ENCODE data around the gene CDK4. TPM values are rescaled to one million over a fixed set of nuclear protein-coding genes. Genes with fewer than 3 reads are reported as not detected.

The CDK4 gene
- total and polyA plus RNA-seq, 7 donors, result 38.0 to 105 (median 56.6) TPM

DNA sequence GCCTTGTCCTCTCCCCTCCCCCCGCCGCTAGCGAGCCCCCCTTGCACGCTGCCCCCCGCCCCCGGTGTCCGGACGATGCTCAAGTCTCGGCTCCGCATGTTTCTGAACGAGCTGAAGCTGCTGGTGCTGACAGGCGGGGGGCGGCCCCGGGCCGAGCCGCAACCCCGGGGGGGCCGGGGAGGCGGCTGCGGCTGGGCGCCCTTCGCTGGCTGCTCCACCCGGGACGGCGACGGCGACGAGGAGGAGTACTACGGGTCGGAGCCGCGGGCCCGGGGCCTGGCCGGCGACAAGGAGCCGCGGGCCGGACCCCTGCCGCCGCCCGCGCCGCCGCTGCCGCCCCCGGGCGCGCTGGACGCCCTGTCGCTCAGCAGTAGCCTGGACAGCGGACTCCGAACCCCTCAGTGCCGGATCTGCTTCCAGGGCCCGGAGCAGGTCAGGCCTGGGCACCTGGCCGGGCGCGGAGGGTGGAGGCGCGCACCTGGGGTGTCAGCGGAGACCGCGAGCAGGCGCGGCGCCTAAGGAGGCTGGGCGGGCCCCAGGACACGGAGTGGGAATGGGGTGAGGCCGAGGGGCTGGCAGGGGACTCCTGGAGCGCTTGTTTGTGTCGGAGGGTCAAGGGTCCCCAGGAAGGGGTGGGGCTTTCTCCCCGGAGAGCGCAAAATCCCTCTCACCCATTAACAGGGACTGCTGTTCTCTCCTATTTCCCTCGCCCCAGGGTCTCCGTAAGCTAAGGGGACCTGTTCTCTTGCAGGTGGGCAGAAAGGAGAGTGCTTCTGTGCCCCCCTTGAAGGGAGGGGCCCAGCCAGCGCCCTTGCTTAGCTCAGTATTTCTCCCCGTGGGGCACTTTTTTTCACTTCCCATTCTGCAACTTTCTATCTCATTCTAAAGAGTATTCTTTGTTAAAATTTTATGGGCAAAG lies 3.6 kb upstream of the CDK4 start:
- WGBS, 3 donors, result 3 to 5% (median 5%) methylated on average over 45 to 76 of the region's 76 CpGs
- ATAC-seq (no peak), DNase-seq (peak in 1 of 2 donors; percentile 62)
- intact Hi-C loops (cut with DNase I), result no loop called here
- H3K4me1 ChIP-seq, result peaks cover 18% of the 10 kb centered on the region
- H3K27me3 ChIP-seq (ENCODE audit: insufficient read depth in 3 of 3, low read length in 2 of 3), result peaks cover 0 to 4% (median 0%) of the 10 kb centered on the region in 3 donors
- peak overlapping the region; percentile 72 for H3K4me3 ChIP-seq
- no peak overlapping the region for H3K27ac ChIP-seq
- no peaks in the 10 kb centered on the region for H3K9me3 ChIP-seq
- TF ChIP-seq, protein P1, sequence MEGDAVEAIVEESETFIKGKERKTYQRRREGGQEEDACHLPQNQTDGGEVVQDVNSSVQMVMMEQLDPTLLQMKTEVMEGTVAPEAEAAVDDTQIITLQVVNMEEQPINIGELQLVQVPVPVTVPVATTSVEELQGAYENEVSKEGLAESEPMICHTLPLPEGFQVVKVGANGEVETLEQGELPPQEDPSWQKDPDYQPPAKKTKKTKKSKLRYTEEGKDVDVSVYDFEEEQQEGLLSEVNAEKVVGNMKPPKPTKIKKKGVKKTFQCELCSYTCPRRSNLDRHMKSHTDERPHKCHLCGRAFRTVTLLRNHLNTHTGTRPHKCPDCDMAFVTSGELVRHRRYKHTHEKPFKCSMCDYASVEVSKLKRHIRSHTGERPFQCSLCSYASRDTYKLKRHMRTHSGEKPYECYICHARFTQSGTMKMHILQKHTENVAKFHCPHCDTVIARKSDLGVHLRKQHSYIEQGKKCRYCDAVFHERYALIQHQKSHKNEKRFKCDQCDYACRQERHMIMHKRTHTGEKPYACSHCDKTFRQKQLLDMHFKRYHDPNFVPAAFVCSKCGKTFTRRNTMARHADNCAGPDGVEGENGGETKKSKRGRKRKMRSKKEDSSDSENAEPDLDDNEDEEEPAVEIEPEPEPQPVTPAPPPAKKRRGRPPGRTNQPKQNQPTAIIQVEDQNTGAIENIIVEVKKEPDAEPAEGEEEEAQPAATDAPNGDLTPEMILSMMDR (IDR thresholded peaks at IDR 0.05), result no peak
- peaks cover 3 to 23% of the 10 kb centered on the region in 2 donors for H3K36me3 ChIP-seq (ENCODE audit: insufficient read depth in 1 of 2, low read depth in 1 of 2)

DNA sequence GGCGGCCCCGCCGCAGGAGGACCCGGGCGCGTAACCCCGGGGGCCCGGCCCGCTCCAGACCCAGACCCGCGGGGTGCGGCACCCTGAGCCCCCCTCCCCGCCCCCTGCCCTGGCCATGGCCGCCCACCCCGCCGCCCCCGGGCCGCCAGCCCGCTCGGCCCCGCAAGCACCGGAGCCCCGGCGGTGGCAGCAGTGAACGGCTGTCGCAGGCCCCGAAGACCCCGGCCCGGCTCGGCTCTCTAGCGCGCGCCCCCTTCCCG lies 3.0 kb upstream of the CDK4 start:
- 0 to 1% (median 0%) methylated on average over 4 to 34 of the region's 34 CpGs for WGBS, 3 donors
- DNase-seq (no peak), ATAC-seq (no peak)
- TF ChIP-seq, protein P1 (IDR thresholded peaks at IDR 0.05), result no peak
- H3K4me3 ChIP-seq, result peak overlapping the region; percentile 72
- no peaks in the 10 kb centered on the region for H3K9me3 ChIP-seq
- no peak overlapping the region for H3K27ac ChIP-seq
- intact Hi-C loops (cut with DNase I), result no loop called here
- peaks cover 24% of the 10 kb centered on the region for H3K4me1 ChIP-seq
- peaks cover 0 to 4% (median 0%) of the 10 kb centered on the region in 3 donors for H3K27me3 ChIP-seq (ENCODE audit: insufficient read depth in 3 of 3, low read length in 2 of 3)
- H3K36me3 ChIP-seq (ENCODE audit: insufficient read depth in 1 of 2, low read depth in 1 of 2), result peaks cover 5 to 29% of the 10 kb centered on the region in 2 donors

DNA sequence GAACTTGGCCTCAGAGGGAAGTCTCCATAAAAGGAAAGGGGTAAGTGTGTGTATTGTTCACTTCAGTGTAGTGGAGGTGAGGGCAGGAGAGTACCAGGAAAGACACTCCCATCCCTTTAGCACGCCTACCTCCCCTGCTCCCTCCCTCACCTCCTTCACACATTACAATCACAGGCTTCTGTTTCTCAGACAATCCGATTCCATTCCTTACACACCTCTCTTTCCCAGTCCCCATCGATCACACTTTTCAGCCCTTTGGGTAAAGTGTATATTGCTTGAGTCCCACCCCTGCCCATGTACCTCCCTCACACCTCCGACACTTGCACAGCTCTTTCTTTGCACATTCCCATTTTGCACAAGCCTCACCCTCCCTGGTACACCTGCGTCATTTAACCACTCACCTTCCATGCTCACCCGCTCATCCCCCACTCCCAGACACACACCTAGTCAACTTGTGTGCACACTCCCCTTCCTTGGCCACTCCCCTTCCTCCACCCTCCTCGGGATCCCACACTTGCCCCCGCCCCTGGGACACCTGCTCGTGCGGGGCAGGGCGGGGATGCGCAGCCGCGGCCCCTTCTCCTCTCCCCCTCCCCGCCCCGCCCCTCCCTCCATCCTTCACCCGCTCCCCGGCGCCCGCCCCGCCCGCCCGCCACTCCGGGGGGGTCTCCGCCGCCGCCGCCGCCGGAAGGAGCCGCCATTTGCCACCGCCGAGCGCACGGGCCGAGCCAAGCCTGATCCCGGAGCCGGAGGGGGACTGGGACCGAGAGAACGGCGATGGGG lies 2.5 kb upstream of the CDK4 start, which contains the start of gene MARCHF9:
Gene MARCHF9 (plus strand): TSS at position 693 of the 783 bp plus-strand sequence. CDS start 426 bp downstream, outside the sequence.
- peaks cover 0 to 4% (median 0%) of the 10 kb centered on the region in 3 donors for H3K27me3 ChIP-seq (ENCODE audit: insufficient read depth in 3 of 3, low read length in 2 of 3)
- TF ChIP-seq, protein P1 (IDR thresholded peaks at IDR 0.05), result no peak
- 1 to 3% (median 1%) methylated on average over 14 to 40 of the region's 41 CpGs for WGBS, 3 donors
- peak within 1 kb of the TSS; percentile 72 for H3K4me3 ChIP-seq
- DNase-seq (peak in 1 of 2 donors; percentile 54), ATAC-seq (no peak)
- H3K36me3 ChIP-seq (ENCODE audit: insufficient read depth in 1 of 2, low read depth in 1 of 2), result peaks cover 5 to 34% of the 10 kb centered on the region in 2 donors
- peaks cover 26% of the 10 kb centered on the region for H3K4me1 ChIP-seq
- intact Hi-C loops (cut with DNase I), result no loop called here
- H3K9me3 ChIP-seq, result no peaks in the 10 kb centered on the region
- H3K27ac ChIP-seq, result no peak within 1 kb of the TSS

DNA sequence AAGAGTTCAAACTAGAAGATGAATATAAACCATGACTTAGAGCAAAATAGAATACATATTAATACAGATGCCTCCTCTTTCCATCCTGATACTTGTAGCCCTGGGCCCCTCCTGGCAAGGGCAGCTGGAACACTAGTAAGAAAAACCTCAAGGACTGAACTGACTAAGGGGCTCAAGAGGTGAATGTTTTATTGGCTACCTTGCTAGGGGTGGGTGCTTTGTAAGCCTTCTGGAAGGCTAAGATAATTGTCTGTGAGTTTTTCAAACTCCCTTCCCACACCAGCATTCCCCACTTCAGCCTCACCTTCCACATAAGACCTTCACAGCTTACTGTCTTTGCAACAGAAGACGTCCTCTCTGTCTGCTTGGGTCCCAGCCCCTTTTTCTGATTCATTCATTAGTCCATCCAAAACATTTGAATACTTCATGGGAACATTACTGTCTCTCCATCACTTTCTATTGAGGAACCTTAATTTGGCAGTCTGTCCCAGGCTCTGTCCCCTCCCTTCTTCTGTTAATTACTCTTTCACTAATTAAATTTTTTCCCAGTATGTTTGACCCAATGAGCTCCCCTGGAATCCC lies 1.7 kb upstream of the CDK4 start:
- peaks cover 9 to 38% of the 10 kb centered on the region in 2 donors for H3K36me3 ChIP-seq (ENCODE audit: insufficient read depth in 1 of 2, low read depth in 1 of 2)
- intact Hi-C loops (cut with DNase I), result no loop called here
- 14 to 32% (median 22%) methylated on average over 1 of the region's 1 CpG for WGBS, 3 donors
- DNase-seq (no peak), ATAC-seq (no peak)
- TF ChIP-seq, protein P1 (IDR thresholded peaks at IDR 0.05), result no peak
- H3K4me1 ChIP-seq, result peaks cover 26% of the 10 kb centered on the region
- H3K27ac ChIP-seq, result peak overlapping the region; percentile 9
- peak overlapping the region; percentile 72 for H3K4me3 ChIP-seq
- no peaks in the 10 kb centered on the region for H3K9me3 ChIP-seq
- H3K27me3 ChIP-seq (ENCODE audit: insufficient read depth in 3 of 3, low read length in 2 of 3), result peaks cover 0 to 4% (median 0%) of the 10 kb centered on the region in 3 donors
